HG03558 (cell line): Measurements from ENCODE around the gene P3H2.
"Not testable (repeated sequence)": the region's sequence is repeated elsewhere in the genome, so short reads cannot be mapped to it uniquely, and the experiment has no call there.

ENCODE experiments used
- ATAC-seq: cut with Tn5 transposase; IDR thresholded peaks from one replicate; pipeline ENCODE4 v1.9.1; 2021; ENCODE audit warnings: moderate number of reproducible peaks; ENCODE audit not compliant: unreplicated experiment; ENCODE audit errors: extremely low read depth

P3H2 gene

GRCh38 chr3:190000187-190000860 lies 120.4 kb downstream of the P3H2 start:
- no peak for ATAC-seq

- no peak for ATAC-seq
Measured at GRCh38 chr3:189999718-190000117, 121.0 kb downstream of the P3H2 start.

- no peak for ATAC-seq
Measured at GRCh38 chr3:189995129-189995528, 125.6 kb downstream of the P3H2 start.

GRCh38 chr3:189990826-189991225 lies 129.9 kb downstream of the P3H2 start:
- ATAC-seq: no peak

- no peak for ATAC-seq
Measured at GRCh38 chr3:189988854-189989253, 131.8 kb downstream of the P3H2 start.

GRCh38 chr3:189988322-189988721 lies 132.4 kb downstream of the P3H2 start:
- ATAC-seq: no peak

GRCh38 chr3:189985948-189986347 lies 134.7 kb downstream of the P3H2 start:
- no peak for ATAC-seq

GRCh38 chr3:189983612-189984011 lies 137.1 kb downstream of the P3H2 start:
- ATAC-seq: no peak

GRCh38 chr3:189982321-189982945 lies 138.3 kb downstream of the P3H2 start:
- ATAC-seq: no peak

GRCh38 chr3:189981668-189982067 lies 139.0 kb downstream of the P3H2 start:
- no peak for ATAC-seq

GRCh38 chr3:189978753-189979152 lies 141.9 kb downstream of the P3H2 start:
- no peak for ATAC-seq

- no peak for ATAC-seq
Measured at GRCh38 chr3:189977174-189977573, 143.5 kb downstream of the P3H2 start.

GRCh38 chr3:189975391-189975990 lies 145.2 kb downstream of the P3H2 start:
- ATAC-seq: no peak

GRCh38 chr3:189974359-189974758 lies 146.3 kb downstream of the P3H2 start:
- no peak for ATAC-seq

GRCh38 chr3:189967254-189967865 lies 153.3 kb downstream of the P3H2 start:
- no peak for ATAC-seq

GRCh38 chr3:189966843-189967242 lies 153.9 kb downstream of the P3H2 start:
- no peak for ATAC-seq

GRCh38 chr3:189964623-189965332 lies 155.9 kb downstream of the P3H2 start:
- no peak for ATAC-seq

- ATAC-seq: no peak
Measured at GRCh38 chr3:189962466-189962865, 158.2 kb downstream of the P3H2 start.

GRCh38 chr3:189961522-189962161 lies 159.1 kb downstream of the P3H2 start:
- peak; percentile 50 for ATAC-seq

- ATAC-seq: not testable (repeated sequence)
Measured at GRCh38 chr3:189961086-189961485, 159.6 kb downstream of the P3H2 start.
